Measurements from ENCODE around the gene TSPAN5.
"Not testable (repeated sequence)": the region's sequence is repeated elsewhere in the genome, so short reads cannot be mapped to it uniquely, and the experiment has no call there.

The TSPAN5 gene

GRCh38 chr4:98504091-98504490, 154.3 kb downstream of the TSPAN5 start:
- in situ Hi-C loops (cut with MboI; ENCODE audit: low sequenced_read_pairs): no loop called here

GRCh38 chr4:98503676-98504075, 154.7 kb downstream of the TSPAN5 start:
- in situ Hi-C loops (cut with MboI; ENCODE audit: low sequenced_read_pairs): no loop called here

GRCh38 chr4:98502624-98503023, 155.8 kb downstream of the TSPAN5 start:
- in situ Hi-C loops (cut with MboI; ENCODE audit: low sequenced_read_pairs): no loop called here

- in situ Hi-C loops (cut with MboI; ENCODE audit: low sequenced_read_pairs): no loop called here
Measured at GRCh38 chr4:98502031-98502430, 156.4 kb downstream of the TSPAN5 start.

GRCh38 chr4:98501383-98501782, 157.0 kb downstream of the TSPAN5 start:
- in situ Hi-C loops (cut with MboI; ENCODE audit: low sequenced_read_pairs): no loop called here

- in situ Hi-C loops (cut with MboI; ENCODE audit: low sequenced_read_pairs): no loop called here
Measured at GRCh38 chr4:98498774-98499173, 159.6 kb downstream of the TSPAN5 start.

- in situ Hi-C loops (cut with MboI; ENCODE audit: low sequenced_read_pairs): no loop called here
Measured at GRCh38 chr4:98496152-98496845, 162.1 kb downstream of the TSPAN5 start.

- in situ Hi-C loops (cut with MboI; ENCODE audit: low sequenced_read_pairs): no loop called here
Measured at GRCh38 chr4:98493296-98493695, 165.1 kb downstream of the TSPAN5 start.

GRCh38 chr4:98491899-98492559, 166.4 kb downstream of the TSPAN5 start:
- in situ Hi-C loops (cut with MboI; ENCODE audit: low sequenced_read_pairs): no loop called here

- in situ Hi-C loops (cut with MboI; ENCODE audit: low sequenced_read_pairs): no loop called here
Measured at GRCh38 chr4:98490251-98490650, 168.2 kb downstream of the TSPAN5 start.

GRCh38 chr4:98485816-98486345, 172.5 kb downstream of the TSPAN5 start:
- in situ Hi-C loops (cut with MboI; ENCODE audit: low sequenced_read_pairs): no loop called here

GRCh38 chr4:98484031-98484430, 174.4 kb downstream of the TSPAN5 start:
- in situ Hi-C loops (cut with MboI; ENCODE audit: low sequenced_read_pairs): no loop called here

GRCh38 chr4:98482847-98483806, 175.3 kb downstream of the TSPAN5 start:
- in situ Hi-C loops (cut with MboI; ENCODE audit: low sequenced_read_pairs): no loop called here

GRCh38 chr4:98482503-98482846, 175.9 kb downstream of the TSPAN5 start:
- in situ Hi-C loops (cut with MboI; ENCODE audit: low sequenced_read_pairs): no loop called here

GRCh38 chr4:98481167-98481566, 177.2 kb downstream of the TSPAN5 start:
- in situ Hi-C loops (cut with MboI; ENCODE audit: low sequenced_read_pairs): no loop called here

- in situ Hi-C loops (cut with MboI; ENCODE audit: low sequenced_read_pairs): no loop called here
Measured at GRCh38 chr4:98480535-98480934, 177.9 kb downstream of the TSPAN5 start.

- in situ Hi-C loops (cut with MboI; ENCODE audit: low sequenced_read_pairs): not testable (repeated sequence)
Measured at GRCh38 chr4:98479590-98479989, 178.8 kb downstream of the TSPAN5 start.

GRCh38 chr4:98476891-98477290, 181.5 kb downstream of the TSPAN5 start:
- in situ Hi-C loops (cut with MboI; ENCODE audit: low sequenced_read_pairs): no loop called here

- in situ Hi-C loops (cut with MboI; ENCODE audit: low sequenced_read_pairs): no loop called here
Measured at GRCh38 chr4:98474408-98474844, 184.0 kb downstream of the TSPAN5 start.

- in situ Hi-C loops (cut with MboI; ENCODE audit: low sequenced_read_pairs): no loop called here
Measured at GRCh38 chr4:98473046-98473445, 185.4 kb downstream of the TSPAN5 start.

- in situ Hi-C loops (cut with MboI; ENCODE audit: low sequenced_read_pairs): no loop called here
Measured at GRCh38 chr4:98470831-98471230, 187.6 kb downstream of the TSPAN5 start.

All from hTERT RPE-1 (cell line).